BJ (cell line): ENCODE results near the gene BARHL1. TPM values are rescaled to one million over a fixed set of nuclear protein-coding genes. Genes with fewer than 3 reads are reported as not detected.

Experiments
- CTCF ChIA-PET: fragments of 350-600 bp; formaldehyde crosslinking; extraction: SDS; loops from one replicate; lab custom pipeline; 2021; ENCODE audit warnings: antibody characterized with exemption, inconsistent platforms; lab: Yijun Ruan, JAX
- POLR2A ChIA-PET: fragments of 300-600 bp; sonication (Branson Sonifier 250); formaldehyde crosslinking; extraction: SDS; loops from one replicate; lab custom pipeline; 2021; ENCODE audit warnings: antibody characterized with exemption; lab: Charles Lee
- DNase-seq: peaks from one replicate; pipeline ENCODE4 v3.0.0-alpha.2; 2011; ENCODE audit warnings: low read depth
- H3K27me3 ChIP-seq: 2 replicates; pipeline ENCODE4 v1.6.0; 2011; ENCODE audit warnings: low read length; ENCODE audit not compliant: control insufficient read depth, insufficient read depth
- H3K36me3 ChIP-seq: 2 replicates; pipeline ENCODE4 v1.5.1; 2011; ENCODE audit warnings: low read length; ENCODE audit not compliant: control insufficient read depth, insufficient read depth
- H3K4me3 ChIP-seq: 2 replicates; pipeline ENCODE4 v1.5.1; 2011; ENCODE audit warnings: low read depth, mild to moderate bottlenecking, control low read depth, low read length
- polyA plus RNA-seq: library from polyadenylated mRNA; depleted of rRNA; stranded (reverse); fragments of >200 nt; gene quantifications from 2 replicates; pipeline ENCODE4 v1.2.3, GENCODE V29; 2011
- TF ChIP-seq, protein P1 (sequence below): IDR thresholded peaks from 2 replicates; pipeline ENCODE4 v1.5.1; 2011; ENCODE audit warnings: low read depth, mild to moderate bottlenecking, control low read depth, inconsistent platforms, low read length, moderate library complexity; ENCODE audit not compliant: insufficient read depth

The BARHL1 gene
- polyA plus RNA-seq, 1 experiment: not detected

DNA sequence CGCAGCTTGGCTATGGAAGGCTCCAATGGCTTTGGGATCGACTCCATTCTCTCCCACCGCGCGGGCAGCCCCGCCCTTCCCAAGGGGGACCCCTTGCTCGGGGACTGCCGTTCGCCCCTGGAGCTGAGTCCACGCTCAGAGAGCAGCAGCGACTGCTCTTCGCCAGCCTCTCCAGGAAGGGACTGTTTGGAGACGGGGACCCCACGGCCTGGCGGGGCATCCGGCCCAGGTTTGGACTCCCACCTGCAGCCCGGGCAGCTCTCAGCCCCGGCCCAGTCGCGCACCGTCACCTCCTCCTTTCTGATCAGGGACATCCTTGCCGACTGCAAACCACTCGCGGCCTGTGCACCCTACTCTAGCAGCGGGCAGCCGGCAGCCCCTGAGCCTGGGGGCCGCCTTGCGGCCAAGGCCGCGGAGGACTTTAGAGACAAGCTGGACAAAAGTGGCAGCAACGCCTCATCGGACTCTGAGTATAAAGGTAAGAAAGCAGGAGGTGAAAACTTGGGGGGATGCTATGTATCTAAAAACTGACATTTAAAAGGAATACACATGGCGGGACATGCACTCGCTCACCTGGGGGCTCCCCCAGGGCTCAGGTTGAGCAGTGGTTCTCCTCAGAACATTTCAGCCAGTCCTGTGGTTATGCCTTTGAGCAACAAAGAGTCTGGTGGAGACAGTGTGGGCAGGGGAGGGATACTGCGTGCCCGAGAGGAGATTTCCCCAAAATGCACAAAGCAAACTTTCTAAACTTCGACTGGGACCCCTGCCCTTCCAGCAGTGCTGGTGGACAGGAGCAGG lies 579 bp downstream of the BARHL1 start:
- no peak for DNase-seq

DNA sequence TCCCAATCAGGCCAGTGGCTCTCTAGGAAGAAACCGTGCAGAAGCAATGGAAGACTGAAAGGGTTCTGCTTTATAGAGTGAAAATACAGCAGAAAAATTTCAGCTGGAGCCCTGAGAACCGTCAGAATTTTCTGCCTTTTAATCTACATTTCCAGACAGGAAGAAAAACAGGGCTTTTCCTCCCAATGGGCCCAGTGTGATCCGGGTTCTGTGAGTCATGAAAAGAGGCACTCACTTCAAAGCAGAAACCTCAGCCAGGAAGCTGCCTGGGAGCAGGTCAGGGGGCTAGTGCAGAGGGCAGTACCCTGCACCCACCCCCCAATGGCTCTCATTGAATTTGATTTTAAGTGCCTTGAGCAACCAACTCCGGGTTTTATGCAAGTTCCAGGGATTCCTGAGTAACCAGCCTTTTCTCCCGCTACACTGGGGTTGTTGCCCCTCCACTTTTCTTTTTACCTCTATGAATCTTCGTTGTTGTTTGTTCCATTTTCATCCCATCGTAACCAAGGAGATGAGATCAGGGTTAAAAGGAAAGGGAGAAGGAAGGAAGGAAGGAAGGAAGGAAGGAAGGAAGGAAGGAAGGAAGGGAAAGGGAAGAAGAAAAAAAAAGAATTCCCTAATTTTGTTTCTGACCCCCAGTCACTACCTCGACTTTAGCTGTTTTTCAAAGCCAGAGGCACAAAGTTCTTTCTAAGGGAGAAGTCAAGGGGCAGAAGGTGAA lies 1.3 kb downstream of the BARHL1 start:
- H3K4me3 ChIP-seq: no peak overlapping the region
- ChIA-PET CTCF (interaction anchor here (0.7 to 1.6 kb wide), 2 partner anchors 75 to 1438 kb away, joined by 3 to 5 read pairs; no protein-coding TSS in a partner anchor), POLR2A (no interaction called here)
- H3K36me3 ChIP-seq: no peaks in the 10 kb centered on the region
- TF ChIP-seq, protein P1, sequence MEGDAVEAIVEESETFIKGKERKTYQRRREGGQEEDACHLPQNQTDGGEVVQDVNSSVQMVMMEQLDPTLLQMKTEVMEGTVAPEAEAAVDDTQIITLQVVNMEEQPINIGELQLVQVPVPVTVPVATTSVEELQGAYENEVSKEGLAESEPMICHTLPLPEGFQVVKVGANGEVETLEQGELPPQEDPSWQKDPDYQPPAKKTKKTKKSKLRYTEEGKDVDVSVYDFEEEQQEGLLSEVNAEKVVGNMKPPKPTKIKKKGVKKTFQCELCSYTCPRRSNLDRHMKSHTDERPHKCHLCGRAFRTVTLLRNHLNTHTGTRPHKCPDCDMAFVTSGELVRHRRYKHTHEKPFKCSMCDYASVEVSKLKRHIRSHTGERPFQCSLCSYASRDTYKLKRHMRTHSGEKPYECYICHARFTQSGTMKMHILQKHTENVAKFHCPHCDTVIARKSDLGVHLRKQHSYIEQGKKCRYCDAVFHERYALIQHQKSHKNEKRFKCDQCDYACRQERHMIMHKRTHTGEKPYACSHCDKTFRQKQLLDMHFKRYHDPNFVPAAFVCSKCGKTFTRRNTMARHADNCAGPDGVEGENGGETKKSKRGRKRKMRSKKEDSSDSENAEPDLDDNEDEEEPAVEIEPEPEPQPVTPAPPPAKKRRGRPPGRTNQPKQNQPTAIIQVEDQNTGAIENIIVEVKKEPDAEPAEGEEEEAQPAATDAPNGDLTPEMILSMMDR: no peak
- peaks cover 85% of the 10 kb centered on the region for H3K27me3 ChIP-seq
- DNase-seq: no peak

More for the DNA sequence above, 579 bp downstream of the BARHL1 start:
- ChIA-PET CTCF (interaction anchor here (1.6 kb wide), 1 partner anchor 75 kb away, joined by 5 read pairs; no protein-coding TSS in a partner anchor), POLR2A (no interaction called here)
- TF ChIP-seq, protein P1: no peak
- Histone ChIP-seq H3K4me3 (no peak overlapping the region), H3K27me3 (peaks cover 83% of the 10 kb centered on the region), H3K36me3 (no peaks in the 10 kb centered on the region)

DNA sequence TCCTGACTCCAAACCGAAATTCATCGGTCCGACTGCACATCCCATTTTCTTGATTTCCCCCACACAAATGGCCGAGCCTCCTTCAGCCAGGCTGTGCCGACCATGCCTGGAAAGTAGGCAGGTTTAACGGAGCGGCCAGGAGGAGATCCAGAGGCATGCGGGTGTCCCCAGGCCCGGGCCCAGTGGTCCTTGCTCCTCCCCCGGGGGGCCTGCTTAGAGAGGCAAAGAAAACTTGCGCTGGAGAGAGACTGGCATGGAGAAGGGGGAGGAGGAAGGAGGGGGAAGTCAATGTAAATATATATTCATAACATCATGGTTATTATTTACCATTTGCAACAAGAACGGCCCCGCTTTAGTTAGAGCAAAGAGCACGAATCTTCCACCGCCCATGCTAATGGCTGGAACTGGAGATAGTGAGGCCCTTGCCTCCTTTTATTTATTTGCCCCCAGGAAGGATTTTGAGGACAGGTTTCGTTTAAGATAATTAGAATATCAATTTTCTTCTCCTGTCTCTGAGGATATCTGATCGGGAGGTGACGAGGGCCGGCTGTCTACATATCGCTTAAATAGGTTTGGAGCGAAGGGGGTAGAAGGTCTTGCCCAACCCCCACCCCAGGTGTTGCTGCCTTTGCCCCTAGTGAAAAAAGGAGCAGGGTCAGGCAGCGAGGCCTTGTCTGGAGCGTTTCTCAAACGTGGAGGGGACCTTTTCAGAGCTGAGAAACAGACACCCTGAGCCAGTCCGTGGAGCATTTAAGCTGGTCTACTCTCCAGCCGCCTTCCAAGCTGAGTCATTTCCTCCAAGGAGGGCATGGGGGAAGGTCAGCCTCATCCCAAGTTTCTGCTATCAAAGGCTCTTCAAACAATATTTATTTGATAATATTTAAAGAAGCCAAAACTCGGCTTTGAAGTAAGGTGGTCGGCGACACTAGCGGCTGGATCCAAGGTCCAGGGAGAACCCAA lies 2.5 kb downstream of the BARHL1 start:
- no peak for DNase-seq
- Histone ChIP-seq H3K4me3 (no peak overlapping the region), H3K36me3 (no peaks in the 10 kb centered on the region), H3K27me3 (peaks cover 85% of the 10 kb centered on the region)
- ChIA-PET CTCF (interaction anchor here (0.7 to 2.7 kb wide), 4 partner anchors 10 to 1437 kb away, joined by 3 to 13 read pairs (median 4); no protein-coding TSS in a partner anchor), POLR2A (no interaction called here)
- TF ChIP-seq, protein P1: no peak

DNA sequence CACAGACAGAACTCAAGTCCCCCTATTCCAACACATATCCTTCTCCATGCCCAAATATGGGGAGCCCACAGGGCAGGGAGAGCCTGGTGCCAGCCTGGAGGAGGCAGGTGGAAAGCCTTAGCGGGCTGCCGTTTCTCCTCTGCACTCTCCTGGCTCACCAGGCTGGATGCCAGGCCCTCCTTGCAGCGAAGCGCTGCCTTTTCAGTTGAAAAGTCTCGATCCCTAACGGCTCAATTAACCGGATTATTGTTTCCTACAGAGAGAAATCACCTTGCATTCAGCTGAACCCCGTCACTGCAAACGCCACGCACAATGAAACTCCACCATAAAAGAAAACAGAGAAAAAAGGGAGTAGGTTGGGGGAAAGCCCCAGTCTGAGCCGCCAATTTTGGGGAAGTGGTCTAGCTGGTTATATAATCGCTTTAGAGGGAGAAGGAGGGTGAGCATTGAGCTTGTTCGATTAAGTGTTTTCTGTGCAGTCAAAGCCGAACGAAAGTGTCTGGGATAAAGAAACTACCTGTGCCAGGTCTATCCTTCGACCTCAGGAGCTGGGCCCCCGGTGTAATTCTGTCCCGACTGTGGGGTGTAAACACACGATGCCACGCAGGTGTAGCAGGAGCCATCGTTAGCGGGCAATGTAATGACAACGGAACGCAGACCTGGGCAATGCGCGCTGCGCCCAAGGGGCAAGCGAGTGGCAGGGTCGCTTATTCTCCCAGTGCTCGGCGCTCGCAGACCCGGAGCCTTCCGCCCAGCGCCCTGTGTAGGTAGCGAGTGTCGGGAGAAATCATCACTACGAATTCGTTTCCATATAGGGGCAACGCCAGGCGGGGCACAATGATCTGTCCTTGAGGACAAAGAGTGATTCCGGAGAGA lies 3.8 kb downstream of the BARHL1 start:
- peaks cover 83% of the 10 kb centered on the region for H3K27me3 ChIP-seq
- TF ChIP-seq, protein P1: no peak
- DNase-seq: no peak
- no peaks in the 10 kb centered on the region for H3K36me3 ChIP-seq
- CTCF ChIA-PET: interaction anchor here (2.7 kb wide), 1 partner anchor 11 kb away, joined by 13 read pairs; no protein-coding TSS in a partner anchor
- POLR2A ChIA-PET: no interaction called here
- no peak overlapping the region for H3K4me3 ChIP-seq
